Measurements from ENCODE around the gene PTDSS2. TPM values are rescaled to one million over a fixed set of nuclear protein-coding genes. Genes with fewer than 3 reads are reported as not detected.

Gene PTDSS2
- total and polyA plus RNA-seq, 10 of the 15 experiments (the other 5 are each of a cell fraction or from before 2014, with no cell fraction given) = 0.39 to 21.1 (median 10.8) TPM

DNA sequence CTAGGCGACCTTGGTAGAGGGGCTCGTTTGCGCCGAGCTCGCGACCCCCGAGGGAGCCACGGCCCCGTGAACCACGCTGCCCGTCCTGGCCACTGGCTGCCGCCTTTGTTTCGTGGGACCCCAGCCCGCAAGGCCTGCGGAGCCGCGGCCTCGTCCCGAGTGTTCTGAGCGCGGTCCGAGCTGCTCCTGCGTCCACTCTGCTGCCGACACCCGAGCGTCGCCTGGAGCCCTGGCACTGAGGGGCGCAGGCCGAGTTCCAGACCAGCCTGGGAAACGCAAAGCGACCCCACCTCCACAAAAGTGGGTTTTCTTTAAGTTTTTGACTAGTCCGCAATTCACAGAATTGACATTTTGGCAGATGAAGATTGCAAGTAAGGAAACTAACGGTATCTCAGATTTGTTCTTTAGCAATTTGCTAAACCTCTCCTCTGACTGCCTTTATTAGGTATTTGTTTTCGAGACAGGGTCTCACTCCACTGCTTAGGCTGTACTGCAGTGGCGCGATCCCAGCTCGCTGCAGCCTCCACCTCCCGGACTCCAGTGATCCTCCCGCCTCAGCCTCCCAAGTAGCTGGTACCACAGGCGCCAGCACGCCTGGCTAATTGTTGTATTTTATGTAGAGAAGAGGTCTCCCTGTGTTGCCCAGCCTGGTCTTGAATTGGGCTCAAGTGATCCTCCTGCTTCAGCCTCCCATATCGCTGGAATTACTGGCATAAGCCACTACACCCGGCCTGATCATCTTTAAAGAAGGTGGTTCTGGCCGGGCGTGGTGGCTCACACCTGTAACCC, 57.8 kb downstream of the PTDSS2 start (continued):
- TF ChIP-seq MEF2B (IDR thresholded peaks at IDR 0.05; ENCODE audit: partially characterized antibody, poor library complexity, severe bottlenecking) (no peak), RAD51 (IDR thresholded peaks at IDR 0.05) (no peak), FOS (IDR thresholded peaks at IDR 0.05; ENCODE audit: borderline replicate concordance, extremely low read depth, insufficient read length) (no peak), YBX1 (IDR thresholded peaks at IDR 0.05) (no peak), ZNF384 (IDR thresholded peaks at IDR 0.05; ENCODE audit: borderline replicate concordance, low read depth, low read length) (no peak), STAT3 (IDR thresholded peaks at IDR 0.05; ENCODE audit: low read depth, low read length) (no peak), POLR2A (IDR thresholded peaks at IDR 0.05; ENCODE audit: low read depth, low read length) (no peak), ZNF207 (IDR thresholded peaks at IDR 0.05; ENCODE audit: borderline replicate concordance) (0 out of 2 replicates have a peak, but pooled peaks have one; percentile 47)
- TF ChIP-seq, protein P1, sequence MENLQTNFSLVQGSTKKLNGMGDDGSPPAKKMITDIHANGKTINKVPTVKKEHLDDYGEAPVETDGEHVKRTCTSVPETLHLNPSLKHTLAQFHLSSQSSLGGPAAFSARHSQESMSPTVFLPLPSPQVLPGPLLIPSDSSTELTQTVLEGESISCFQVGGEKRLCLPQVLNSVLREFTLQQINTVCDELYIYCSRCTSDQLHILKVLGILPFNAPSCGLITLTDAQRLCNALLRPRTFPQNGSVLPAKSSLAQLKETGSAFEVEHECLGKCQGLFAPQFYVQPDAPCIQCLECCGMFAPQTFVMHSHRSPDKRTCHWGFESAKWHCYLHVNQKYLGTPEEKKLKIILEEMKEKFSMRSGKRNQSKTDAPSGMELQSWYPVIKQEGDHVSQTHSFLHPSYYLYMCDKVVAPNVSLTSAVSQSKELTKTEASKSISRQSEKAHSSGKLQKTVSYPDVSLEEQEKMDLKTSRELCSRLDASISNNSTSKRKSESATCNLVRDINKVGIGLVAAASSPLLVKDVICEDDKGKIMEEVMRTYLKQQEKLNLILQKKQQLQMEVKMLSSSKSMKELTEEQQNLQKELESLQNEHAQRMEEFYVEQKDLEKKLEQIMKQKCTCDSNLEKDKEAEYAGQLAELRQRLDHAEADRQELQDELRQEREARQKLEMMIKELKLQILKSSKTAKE (IDR thresholded peaks at IDR 0.05; ENCODE audit: low read depth, poor library complexity, severe bottlenecking) = no peak
- TF ChIP-seq, protein P2, sequence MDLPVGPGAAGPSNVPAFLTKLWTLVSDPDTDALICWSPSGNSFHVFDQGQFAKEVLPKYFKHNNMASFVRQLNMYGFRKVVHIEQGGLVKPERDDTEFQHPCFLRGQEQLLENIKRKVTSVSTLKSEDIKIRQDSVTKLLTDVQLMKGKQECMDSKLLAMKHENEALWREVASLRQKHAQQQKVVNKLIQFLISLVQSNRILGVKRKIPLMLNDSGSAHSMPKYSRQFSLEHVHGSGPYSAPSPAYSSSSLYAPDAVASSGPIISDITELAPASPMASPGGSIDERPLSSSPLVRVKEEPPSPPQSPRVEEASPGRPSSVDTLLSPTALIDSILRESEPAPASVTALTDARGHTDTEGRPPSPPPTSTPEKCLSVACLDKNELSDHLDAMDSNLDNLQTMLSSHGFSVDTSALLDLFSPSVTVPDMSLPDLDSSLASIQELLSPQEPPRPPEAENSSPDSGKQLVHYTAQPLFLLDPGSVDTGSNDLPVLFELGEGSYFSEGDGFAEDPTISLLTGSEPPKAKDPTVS (IDR thresholded peaks at IDR 0.05; ENCODE audit: low read depth, low read length) = no peak
- TF ChIP-seq, protein P3, sequence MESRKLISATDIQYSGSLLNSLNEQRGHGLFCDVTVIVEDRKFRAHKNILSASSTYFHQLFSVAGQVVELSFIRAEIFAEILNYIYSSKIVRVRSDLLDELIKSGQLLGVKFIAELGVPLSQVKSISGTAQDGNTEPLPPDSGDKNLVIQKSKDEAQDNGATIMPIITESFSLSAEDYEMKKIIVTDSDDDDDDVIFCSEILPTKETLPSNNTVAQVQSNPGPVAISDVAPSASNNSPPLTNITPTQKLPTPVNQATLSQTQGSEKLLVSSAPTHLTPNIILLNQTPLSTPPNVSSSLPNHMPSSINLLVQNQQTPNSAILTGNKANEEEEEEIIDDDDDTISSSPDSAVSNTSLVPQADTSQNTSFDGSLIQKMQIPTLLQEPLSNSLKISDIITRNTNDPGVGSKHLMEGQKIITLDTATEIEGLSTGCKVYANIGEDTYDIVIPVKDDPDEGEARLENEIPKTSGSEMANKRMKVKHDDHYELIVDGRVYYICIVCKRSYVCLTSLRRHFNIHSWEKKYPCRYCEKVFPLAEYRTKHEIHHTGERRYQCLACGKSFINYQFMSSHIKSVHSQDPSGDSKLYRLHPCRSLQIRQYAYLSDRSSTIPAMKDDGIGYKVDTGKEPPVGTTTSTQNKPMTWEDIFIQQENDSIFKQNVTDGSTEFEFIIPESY (IDR thresholded peaks at IDR 0.05) = no peak

All from GM12878 (cell line).